Muscle layer of colon (tissue), 2 donors: Measurements from ENCODE around the gene KATNAL1.
"Not testable (repeated sequence)": the region's sequence is repeated elsewhere in the genome, so short reads cannot be mapped to it uniquely, and the experiment has no call there.

ENCODE experiments used
- H3K27ac ChIP-seq: one replicate; pipeline ENCODE4 v1.7.0; 2013; ENCODE audit warnings: low read depth, mild to moderate bottlenecking, low read length, moderate library complexity
- H3K27me3 ChIP-seq, 2 donors: one replicate each; pipeline ENCODE4 v1.7.0; 2013; ENCODE audit warnings: low read length in 2 of 2, mild to moderate bottlenecking in 2 of 2; ENCODE audit not compliant: insufficient read depth in 2 of 2, control insufficient read depth in 1 of 2
- H3K36me3 ChIP-seq: one replicate; pipeline ENCODE4 v1.7.0; 2013; ENCODE audit warnings: mild to moderate bottlenecking, low read length; ENCODE audit not compliant: insufficient read depth
- H3K4me1 ChIP-seq: one replicate; pipeline ENCODE4 v1.7.0; 2013; ENCODE audit warnings: mild to moderate bottlenecking, low read length; ENCODE audit not compliant: insufficient read depth
- H3K4me3 ChIP-seq, 2 donors: one replicate each; pipeline ENCODE4 v1.7.0; 2013; ENCODE audit warnings: low read length in 2 of 2, low read depth in 1 of 2, mild to moderate bottlenecking in 1 of 2, moderate library complexity in 1 of 2
- H3K9ac ChIP-seq: one replicate; pipeline ENCODE4 v1.7.0; 2013; ENCODE audit warnings: low read length
- H3K9me3 ChIP-seq: one replicate; pipeline ENCODE4 v1.7.0; 2013; ENCODE audit warnings: mild to moderate bottlenecking, low read length
- donor health status: abdominal sarcoma.
- donor health status: Adenocarcinoma of cecum.

The KATNAL1 gene

DNA sequence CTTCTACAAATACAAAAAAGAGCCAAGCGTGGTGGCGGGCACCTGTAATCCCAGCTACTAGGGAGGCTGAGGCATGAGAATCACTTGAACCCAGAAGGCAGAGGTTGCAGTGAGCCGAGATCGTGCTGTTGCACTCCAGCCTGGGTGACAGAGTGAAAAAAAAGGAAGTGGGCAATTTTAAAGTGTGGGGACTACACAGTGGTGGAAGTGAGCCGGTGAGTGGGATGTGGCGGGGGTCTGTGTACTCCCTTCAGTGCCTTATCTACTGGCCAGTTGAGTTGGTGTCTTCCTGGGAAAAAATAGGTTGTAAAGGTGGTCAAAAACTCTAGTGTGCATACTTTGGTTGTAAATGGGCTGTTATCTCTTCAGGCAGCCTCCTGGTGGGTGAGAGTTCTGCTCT lies 133.1 kb downstream of the KATNAL1 start:
- H3K4me1 ChIP-seq, H3K36me3 ChIP-seq, H3K4me3 ChIP-seq, H3K9ac ChIP-seq, H3K27me3 ChIP-seq, H3K9me3 ChIP-seq, H3K27ac ChIP-seq: not testable (repeated sequence)

DNA sequence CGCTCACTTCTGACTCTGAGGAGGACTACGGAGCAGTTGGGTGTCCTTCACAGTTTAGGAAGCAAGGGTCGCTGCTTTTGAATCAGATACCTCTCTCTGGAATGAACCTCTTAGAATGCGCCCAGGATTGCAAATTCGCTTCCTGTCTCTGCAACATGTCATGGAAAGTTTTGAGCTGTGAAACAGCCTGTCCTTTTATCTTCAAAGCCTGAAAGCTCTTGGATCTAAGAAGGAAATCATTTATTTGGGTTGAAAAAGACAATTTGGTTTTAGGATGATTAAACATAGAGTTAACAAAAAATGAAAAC lies 134.1 kb downstream of the KATNAL1 start:
- Histone ChIP-seq H3K9ac (no peak overlapping the region), H3K36me3 (no peaks in the 10 kb centered on the region), H3K27me3 (no peaks in the 10 kb centered on the region), H3K4me1 (no peaks in the 10 kb centered on the region), H3K4me3 (no peak overlapping the region), H3K27ac (no peak overlapping the region), H3K9me3 (no peaks in the 10 kb centered on the region)

DNA sequence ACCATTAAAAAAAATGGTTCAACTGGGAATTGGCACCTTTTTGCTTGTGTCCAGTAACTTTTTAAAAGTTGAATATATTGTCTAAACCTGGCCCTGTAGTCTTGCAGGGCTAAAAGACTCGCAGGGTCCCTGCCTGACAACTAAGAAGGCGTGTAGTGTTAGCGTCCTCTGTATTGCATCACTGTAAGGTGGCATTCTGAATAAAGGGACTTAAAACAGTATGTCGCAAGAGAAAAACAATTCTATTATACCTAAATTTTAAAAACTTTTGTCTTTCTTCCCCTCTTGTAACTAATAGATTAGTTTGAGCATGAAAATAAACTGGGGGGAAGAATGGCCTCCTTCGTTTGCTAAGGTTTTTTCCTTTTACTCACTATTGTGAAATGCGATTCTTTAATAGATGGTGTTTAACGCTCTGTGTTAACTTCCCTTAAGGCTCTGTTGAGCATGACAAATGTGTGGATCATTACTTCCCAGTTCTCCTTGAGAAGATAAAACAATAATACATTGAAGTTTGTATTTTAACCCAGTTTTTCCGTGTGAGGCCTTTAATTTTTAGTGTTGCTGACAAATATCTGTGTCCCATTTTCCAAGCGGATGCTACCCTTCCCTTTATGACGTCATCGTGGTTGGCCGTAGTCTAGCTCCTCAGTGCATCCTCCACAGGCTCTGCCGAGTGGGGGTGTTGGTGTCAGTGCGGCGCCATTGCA lies 134.6 kb downstream of the KATNAL1 start:
- no peak overlapping the region for H3K4me3 ChIP-seq
- H3K36me3 ChIP-seq, result no peaks in the 10 kb centered on the region
- no peak overlapping the region for H3K27ac ChIP-seq
- no peaks in the 10 kb centered on the region for H3K9me3 ChIP-seq
- H3K4me1 ChIP-seq, result no peaks in the 10 kb centered on the region
- H3K9ac ChIP-seq, result no peak overlapping the region
- H3K27me3 ChIP-seq, result no peaks in the 10 kb centered on the region

DNA sequence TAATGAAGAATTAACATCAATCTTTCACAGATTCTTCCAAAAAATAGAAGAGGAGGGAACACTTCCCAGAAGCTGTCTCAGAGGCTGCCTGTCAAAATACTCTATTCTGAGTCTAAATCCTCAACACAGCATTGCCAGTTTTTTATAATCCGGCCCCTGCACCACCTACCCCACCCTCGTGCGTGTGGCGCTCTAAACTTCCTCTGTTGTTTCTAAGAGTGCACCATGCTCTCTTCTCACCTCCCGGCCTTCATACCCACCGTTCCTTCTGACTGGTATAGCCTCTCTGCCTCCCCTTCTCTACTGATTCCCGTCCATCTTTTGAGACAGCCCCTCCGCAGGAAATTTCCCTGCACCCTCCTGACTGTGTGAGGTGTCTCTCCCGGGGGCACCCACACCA lies 136.8 kb downstream of the KATNAL1 start:
- no peak overlapping the region for H3K4me3 ChIP-seq
- no peaks in the 10 kb centered on the region for H3K36me3 ChIP-seq
- no peak overlapping the region for H3K9ac ChIP-seq
- no peak overlapping the region for H3K27ac ChIP-seq
- no peaks in the 10 kb centered on the region for H3K27me3 ChIP-seq
- no peaks in the 10 kb centered on the region for H3K9me3 ChIP-seq
- no peaks in the 10 kb centered on the region for H3K4me1 ChIP-seq

DNA sequence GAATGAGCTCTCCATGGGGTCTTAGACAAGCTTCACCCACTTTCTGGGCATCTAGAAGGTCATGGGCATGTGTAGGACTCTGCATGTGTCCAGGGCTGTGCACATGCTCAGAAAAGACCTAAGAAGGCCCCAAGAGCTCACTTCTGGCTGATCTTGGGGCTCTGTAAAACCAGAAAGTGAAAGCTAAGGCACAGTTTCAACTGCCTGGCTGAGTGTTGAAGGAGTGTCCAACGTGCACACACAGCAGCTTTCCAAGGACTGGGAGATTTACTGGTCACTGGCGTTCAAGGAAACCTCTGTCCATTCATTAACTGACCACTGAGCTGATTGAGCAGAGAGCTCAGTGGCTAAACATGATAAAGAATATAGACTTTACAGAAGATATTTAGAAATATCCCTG lies 137.9 kb downstream of the KATNAL1 start:
- no peak overlapping the region for H3K27ac ChIP-seq

DNA sequence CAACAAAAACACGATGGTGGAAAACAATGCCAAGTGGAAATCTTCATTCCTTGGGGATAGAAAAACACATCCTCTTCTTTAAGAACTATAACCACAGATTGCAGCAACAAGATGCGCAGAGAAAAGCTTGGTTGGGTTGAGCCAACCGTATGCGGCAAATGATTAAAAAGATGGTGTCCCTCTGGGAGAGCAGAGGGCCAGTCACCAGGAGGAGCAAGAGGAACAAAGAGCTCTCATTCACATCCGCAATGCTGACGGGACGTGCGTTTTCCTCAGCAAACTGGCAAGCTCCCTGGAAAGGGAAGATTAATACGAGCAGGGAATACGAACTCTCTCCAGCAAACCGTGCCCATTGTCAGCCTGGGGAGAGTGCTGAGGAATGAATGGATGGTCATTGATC lies 141.6 kb downstream of the KATNAL1 start:
- H3K27me3 ChIP-seq, result no peaks in the 10 kb centered on the region
- no peak overlapping the region for H3K27ac ChIP-seq
- no peaks in the 10 kb centered on the region for H3K9me3 ChIP-seq
- H3K4me1 ChIP-seq, result no peaks in the 10 kb centered on the region
- H3K9ac ChIP-seq, result no peak overlapping the region
- H3K36me3 ChIP-seq, result no peaks in the 10 kb centered on the region
- H3K4me3 ChIP-seq, result no peak overlapping the region

More for the DNA sequence above, 137.9 kb downstream of the KATNAL1 start:
- H3K36me3 ChIP-seq, result no peaks in the 10 kb centered on the region
- no peaks in the 10 kb centered on the region for H3K4me1 ChIP-seq
- H3K4me3 ChIP-seq, result no peak overlapping the region
- H3K9ac ChIP-seq, result no peak overlapping the region
- no peaks in the 10 kb centered on the region for H3K27me3 ChIP-seq
- H3K9me3 ChIP-seq, result no peaks in the 10 kb centered on the region

DNA sequence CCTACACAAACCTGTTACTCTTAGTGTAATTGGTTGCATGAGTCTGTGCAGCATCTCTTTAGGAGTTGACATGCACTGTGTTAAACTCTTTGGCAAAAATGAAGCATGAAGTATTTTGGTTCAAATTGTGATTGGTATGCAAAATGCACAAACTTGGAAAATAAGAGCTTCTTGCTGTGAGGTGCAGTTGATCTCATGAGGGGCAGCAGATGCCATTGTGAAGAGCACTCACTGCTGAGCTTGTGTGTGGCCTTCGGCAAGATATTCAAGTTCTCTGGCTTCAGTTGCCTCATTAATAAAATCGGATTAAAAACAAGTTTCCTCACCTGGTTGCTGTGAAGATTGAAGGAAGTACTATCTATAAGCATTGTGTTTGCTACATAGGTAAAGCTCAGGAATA lies 142.3 kb downstream of the KATNAL1 start:
- Histone ChIP-seq H3K9me3 (no peaks in the 10 kb centered on the region), H3K4me1 (no peaks in the 10 kb centered on the region), H3K4me3 (no peak overlapping the region), H3K27ac (no peak overlapping the region), H3K9ac (no peak overlapping the region), H3K36me3 (no peaks in the 10 kb centered on the region), H3K27me3 (no peaks in the 10 kb centered on the region)

DNA sequence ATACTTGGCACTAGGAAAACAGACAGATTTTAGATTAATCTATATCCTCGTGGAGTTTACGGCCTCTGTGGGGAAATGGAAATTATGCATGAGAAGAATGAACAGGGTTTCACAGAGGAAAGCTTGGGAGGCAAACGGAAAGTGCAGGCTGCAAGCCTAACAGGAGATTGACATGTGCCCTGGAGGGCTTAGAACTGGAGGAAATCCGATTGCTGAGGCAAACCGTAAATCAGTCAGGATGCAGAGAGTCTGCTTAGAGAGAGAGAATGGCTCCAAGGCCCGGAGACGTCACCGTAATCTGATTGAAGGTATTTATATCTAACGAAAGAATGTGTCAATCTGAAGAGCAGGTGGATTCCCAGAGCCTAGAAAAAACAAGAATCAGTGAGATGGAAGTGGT lies 143.2 kb downstream of the KATNAL1 start:
- Histone ChIP-seq H3K36me3 (no peaks in the 10 kb centered on the region), H3K4me1 (no peaks in the 10 kb centered on the region), H3K27me3 (no peaks in the 10 kb centered on the region), H3K4me3 (no peak overlapping the region), H3K27ac (no peak overlapping the region), H3K9me3 (no peaks in the 10 kb centered on the region), H3K9ac (no peak overlapping the region)

DNA sequence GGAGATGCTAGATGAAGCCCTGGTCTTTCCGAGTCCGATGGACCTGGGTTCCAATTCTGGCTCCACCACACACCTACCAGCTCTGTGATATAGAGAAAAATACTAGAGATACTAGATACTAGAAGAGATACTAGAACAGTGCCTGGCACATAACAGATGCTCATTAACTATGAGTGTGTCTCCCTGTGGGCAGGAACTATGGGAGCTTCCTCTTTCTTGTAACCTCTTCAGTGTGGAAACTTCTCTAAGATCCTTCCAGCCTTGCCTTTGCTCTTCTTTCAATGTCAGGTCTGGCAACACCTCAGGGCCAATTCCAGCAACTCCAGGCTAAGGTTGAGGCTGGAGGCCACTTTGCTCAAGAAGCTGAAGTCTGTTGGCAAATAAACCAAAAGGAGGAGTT lies 143.9 kb downstream of the KATNAL1 start:
- Histone ChIP-seq H3K4me3 (no peak overlapping the region), H3K36me3 (no peaks in the 10 kb centered on the region), H3K4me1 (no peaks in the 10 kb centered on the region), H3K27ac (no peak overlapping the region), H3K9me3 (no peaks in the 10 kb centered on the region), H3K27me3 (no peaks in the 10 kb centered on the region), H3K9ac (no peak overlapping the region)

DNA sequence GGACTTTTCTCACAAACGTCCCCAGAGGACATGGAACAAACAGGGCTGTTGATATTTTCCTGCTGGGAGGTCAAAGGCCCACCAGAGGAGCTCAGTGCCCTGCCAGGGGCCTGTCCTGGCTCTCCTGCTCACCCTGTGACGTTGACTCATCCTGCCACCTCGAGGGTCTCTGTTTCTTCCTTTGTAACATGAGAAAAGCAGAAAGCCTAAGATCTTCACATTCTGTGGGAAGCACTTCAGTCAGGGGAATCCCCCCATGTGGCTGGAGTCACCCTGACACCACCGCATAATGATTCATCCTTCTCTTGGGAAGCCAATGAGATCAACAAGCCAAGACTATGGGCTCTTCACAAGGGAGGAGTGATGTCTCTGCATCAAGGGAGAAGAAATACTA lies 147.9 kb downstream of the KATNAL1 start:
- Histone ChIP-seq H3K9me3 (no peaks in the 10 kb centered on the region), H3K9ac (no peak overlapping the region), H3K36me3 (no peaks in the 10 kb centered on the region), H3K4me1 (no peaks in the 10 kb centered on the region), H3K4me3 (no peak overlapping the region), H3K27me3 (peaks cover 0 to 8% of the 10 kb centered on the region in 2 donors), H3K27ac (no peak overlapping the region)

DNA sequence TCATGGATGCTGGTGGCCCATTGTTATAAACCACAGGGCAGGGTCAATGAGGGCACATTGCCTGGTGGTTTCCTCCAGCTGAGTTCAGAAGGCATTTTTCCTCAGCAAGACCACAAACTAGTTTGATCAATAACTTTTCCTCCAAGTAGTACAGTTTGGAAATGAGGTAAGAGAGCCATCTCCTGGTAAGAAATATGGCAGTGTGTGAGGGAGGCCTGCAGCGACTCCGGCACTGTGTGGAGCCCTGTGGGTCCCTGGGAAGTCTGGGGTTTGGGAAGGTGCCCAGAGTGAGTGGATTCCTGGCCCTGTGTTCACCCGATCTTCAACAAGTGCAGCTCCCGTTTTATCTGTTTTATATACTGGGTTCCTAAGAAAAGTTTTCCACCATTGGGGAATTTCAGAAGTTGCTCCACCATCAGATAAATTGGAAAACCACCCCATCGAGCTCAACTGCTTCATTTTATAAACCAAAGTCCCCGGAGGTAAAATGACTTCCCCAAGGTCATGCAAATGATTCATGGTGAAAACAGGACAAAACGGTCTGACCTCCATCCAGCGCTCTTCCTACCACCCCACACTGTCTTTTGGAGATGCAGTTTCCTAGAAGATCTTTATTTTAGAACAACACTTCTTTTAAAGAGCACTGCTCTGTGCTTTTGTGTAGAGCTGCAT lies 148.4 kb downstream of the KATNAL1 start:
- no peaks in the 10 kb centered on the region for H3K9me3 ChIP-seq
- no peak overlapping the region for H3K27ac ChIP-seq
- H3K4me3 ChIP-seq, result no peak overlapping the region
- no peaks in the 10 kb centered on the region for H3K36me3 ChIP-seq
- no peak overlapping the region for H3K9ac ChIP-seq
- no peaks in the 10 kb centered on the region for H3K4me1 ChIP-seq
- H3K27me3 ChIP-seq, result peaks cover 0 to 11% of the 10 kb centered on the region in 2 donors

DNA sequence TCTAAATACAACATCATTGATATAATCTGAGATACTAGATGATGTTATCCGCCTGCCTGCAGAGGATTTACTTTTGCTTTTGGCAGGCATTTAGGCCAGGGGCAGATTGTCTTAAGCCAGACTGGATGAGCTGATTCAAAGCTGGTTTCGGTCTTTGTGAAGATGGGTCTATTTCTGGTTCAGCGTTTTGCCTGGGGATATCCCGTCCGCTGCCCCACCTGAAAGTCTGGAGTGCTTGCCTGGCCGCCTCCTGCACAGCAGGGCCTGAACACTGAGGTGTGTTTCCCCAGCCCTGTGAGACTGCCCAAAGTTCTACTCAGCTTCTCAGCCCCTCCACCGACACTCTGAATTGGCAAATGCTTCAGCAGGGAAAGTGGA lies 149.7 kb downstream of the KATNAL1 start:
- H3K9me3 ChIP-seq, result no peaks in the 10 kb centered on the region
- no peak overlapping the region for H3K27ac ChIP-seq
- H3K27me3 ChIP-seq, result peaks cover 0 to 11% of the 10 kb centered on the region in 2 donors
- no peaks in the 10 kb centered on the region for H3K36me3 ChIP-seq
- no peak overlapping the region for H3K4me3 ChIP-seq
- H3K4me1 ChIP-seq, result no peaks in the 10 kb centered on the region
- no peak overlapping the region for H3K9ac ChIP-seq
